ENCODE results near the gene ZBTB40. TPM values are rescaled to one million over a fixed set of nuclear protein-coding genes. Genes with fewer than 3 reads are reported as not detected.

The ZBTB40 gene
- total RNA-seq, 1 experiment from 2014 or later: 17.0 TPM

DNA sequence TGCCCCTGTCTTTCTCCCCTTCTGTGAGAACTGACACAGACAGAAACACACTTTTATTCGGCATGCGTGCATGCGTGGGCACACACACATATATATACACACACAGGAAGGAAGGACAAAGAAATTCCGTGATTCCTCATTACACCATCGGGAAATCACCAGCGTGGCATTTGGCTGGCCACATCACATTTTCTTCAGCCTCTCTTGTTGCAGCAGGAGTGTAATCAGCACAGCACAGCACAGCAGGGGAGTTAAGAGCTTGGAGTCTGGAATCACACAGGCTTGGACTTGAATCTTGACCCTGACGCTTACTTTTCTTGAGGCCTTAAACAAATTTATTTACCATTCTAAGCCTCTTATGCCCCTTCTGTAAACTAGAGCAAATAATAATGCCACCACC is 66.3 kb downstream of the ZBTB40 start:
- peaks cover 10% of the 10 kb centered on the region for H3K36me3 ChIP-seq (replicated peaks; ENCODE audit: control insufficient read depth, insufficient read depth, low read length)
- DNase-seq: no peak
- H3K4me3 ChIP-seq (ENCODE audit: insufficient read depth, low read depth, low read length): no peak overlapping the region
- no peaks in the 10 kb centered on the region for H3K27me3 ChIP-seq (ENCODE audit: control insufficient read depth, insufficient read depth, low read length)

DNA sequence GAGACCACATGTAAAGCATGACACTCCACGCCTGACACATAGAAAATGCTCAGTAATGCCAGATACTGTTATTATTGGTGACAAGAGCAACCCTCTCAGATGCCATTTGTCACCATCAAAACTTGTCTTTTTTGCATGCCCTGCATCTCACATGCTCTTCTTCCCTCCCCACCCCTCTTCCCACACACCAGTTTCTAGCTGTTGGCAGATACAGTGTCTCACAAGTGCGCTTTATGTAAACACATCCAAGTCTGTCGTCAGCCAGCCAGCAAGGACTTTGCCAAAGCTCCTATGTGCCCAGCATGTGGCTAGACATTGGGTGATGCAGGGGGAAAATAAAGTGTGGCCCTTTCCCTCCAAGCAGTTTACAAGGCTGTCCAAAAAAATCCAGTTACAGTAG is 66.7 kb downstream of the ZBTB40 start:
- no peak for DNase-seq
- no peak overlapping the region for H3K4me3 ChIP-seq (ENCODE audit: insufficient read depth, low read depth, low read length)
- H3K36me3 ChIP-seq (replicated peaks; ENCODE audit: control insufficient read depth, insufficient read depth, low read length): peaks cover 10% of the 10 kb centered on the region

DNA sequence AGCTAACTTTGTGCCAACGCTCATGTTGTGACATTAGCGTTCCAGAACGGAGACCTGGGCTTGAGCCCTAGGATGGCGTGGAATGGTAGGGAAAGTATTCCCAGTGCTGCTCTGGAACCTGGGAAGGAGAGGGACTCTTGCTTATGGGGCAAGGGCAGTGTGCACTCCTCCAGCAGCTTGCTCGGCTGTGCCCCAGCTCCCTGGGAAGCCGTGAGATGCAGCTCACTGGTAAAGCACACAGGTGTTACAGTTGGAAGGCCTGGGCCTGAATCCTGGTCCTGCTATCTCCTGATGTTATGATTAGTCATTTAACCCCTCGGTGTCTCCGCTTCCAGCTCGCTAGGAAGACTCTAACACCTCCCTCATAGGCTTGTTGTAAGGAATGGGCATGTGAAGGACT is 69.2 kb downstream of the ZBTB40 start:
- H3K36me3 ChIP-seq (replicated peaks; ENCODE audit: control insufficient read depth, insufficient read depth, low read length): peaks cover 6% of the 10 kb centered on the region
- no peaks in the 10 kb centered on the region for H3K27me3 ChIP-seq (ENCODE audit: control insufficient read depth, insufficient read depth, low read length)
- H3K4me3 ChIP-seq (ENCODE audit: insufficient read depth, low read depth, low read length): no peak overlapping the region
- no peak for DNase-seq

More for the DNA sequence above, 66.7 kb downstream of the ZBTB40 start:
- no peaks in the 10 kb centered on the region for H3K27me3 ChIP-seq (ENCODE audit: control insufficient read depth, insufficient read depth, low read length)

DNA sequence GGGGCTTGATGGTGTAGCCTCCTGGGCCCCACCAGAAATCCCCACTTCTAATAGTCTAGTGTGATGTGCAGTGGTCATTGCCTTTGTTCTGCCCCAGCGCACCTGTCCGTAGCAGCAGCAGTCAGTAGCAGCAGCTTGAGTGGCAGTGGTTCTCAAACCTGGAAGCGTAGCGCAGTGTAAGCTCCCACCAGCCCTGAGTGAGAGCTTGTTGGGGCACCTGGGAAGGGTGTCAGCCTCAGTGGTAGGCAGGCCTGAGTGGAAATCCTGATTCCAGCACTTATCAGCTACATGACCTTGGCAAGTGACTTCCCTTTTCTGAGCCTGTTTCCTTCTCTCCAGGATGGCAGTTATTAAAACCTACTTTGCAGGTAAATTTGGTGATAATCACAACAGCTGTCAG is 70.0 kb downstream of the ZBTB40 start:
- Histone ChIP-seq H3K4me3 (ENCODE audit: insufficient read depth, low read depth, low read length) (no peak overlapping the region), H3K36me3 (replicated peaks; ENCODE audit: control insufficient read depth, insufficient read depth, low read length) (peaks cover 6% of the 10 kb centered on the region), H3K27me3 (ENCODE audit: control insufficient read depth, insufficient read depth, low read length) (no peaks in the 10 kb centered on the region)
- DNase-seq: no peak

DNA sequence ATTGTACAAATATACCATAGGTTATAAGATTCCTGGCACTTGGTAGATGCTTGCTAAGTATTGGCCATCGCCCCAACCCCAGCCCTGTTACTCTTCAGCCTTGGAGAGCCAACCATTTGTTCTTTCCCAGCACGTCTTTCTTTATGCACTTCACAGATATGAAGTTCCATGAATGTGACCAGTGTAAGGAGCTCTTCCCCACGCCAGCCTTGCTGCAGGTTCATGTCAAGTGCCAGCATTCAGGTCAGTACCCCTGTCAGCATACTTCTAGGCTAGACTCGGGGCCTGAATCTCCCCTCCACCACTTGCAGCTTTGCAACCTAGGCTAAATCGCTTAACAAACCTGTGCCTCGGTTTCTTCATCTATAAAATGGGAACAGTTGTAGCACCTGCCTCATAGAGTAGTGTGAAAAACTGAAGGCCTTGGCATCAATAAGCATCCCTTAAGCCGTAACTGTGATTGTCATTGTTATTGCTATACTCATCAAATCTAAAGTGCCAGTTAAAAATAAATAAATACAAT is 70.6 kb downstream of the ZBTB40 start:
- DNase-seq: no peak
- Histone ChIP-seq H3K27me3 (ENCODE audit: control insufficient read depth, insufficient read depth, low read length) (no peaks in the 10 kb centered on the region), H3K36me3 (replicated peaks; ENCODE audit: control insufficient read depth, insufficient read depth, low read length) (peaks cover 6% of the 10 kb centered on the region), H3K4me3 (ENCODE audit: insufficient read depth, low read depth, low read length) (no peak overlapping the region)

DNA sequence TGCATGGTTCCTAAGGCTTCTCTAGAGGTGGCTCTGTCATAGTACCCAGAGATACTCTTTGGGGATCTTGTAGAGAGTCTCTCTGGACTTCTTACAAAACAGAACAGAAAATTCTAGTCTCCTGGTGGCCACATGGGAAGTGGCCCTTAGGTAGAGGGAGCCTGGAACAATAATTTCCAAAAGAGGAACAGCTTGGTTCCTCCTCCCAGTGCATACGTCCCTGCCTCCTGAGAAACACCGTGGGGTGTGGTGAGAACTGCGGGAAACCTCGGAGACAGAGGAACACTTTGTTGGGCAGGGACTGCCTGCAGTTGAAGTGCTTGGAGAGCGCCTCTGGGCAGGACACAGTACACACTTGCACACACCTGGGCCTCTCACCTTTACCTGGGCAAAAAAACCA is 72.8 kb downstream of the ZBTB40 start:
- Histone ChIP-seq H3K36me3 (replicated peaks; ENCODE audit: control insufficient read depth, insufficient read depth, low read length) (peaks cover 6% of the 10 kb centered on the region), H3K4me3 (ENCODE audit: insufficient read depth, low read depth, low read length) (no peak overlapping the region), H3K27me3 (ENCODE audit: control insufficient read depth, insufficient read depth, low read length) (no peaks in the 10 kb centered on the region)
- no peak for DNase-seq

DNA sequence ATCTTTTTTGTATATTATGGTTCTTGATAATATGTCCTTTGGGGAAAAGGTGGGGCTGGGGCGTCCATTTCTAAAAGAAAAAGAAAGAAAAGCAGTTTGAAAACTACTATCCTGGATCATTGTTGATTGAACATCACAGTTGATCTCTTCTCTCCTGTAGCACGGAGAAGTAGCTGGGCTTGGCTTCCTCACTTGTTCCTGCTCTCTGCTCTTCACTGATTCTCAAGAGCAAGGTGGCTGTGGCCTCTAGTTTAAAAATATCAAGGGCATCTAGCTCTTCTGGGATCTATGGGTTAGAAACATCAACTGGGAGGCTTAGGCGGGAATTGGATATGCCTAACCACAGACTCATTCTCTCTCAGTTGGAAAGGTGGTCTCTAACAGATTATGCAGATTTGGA is 73.6 kb downstream of the ZBTB40 start:
- no peak for DNase-seq
- H3K4me3 ChIP-seq (ENCODE audit: insufficient read depth, low read depth, low read length): no peak overlapping the region
- peaks cover 3% of the 10 kb centered on the region for H3K36me3 ChIP-seq (replicated peaks; ENCODE audit: control insufficient read depth, insufficient read depth, low read length)
- no peaks in the 10 kb centered on the region for H3K27me3 ChIP-seq (ENCODE audit: control insufficient read depth, insufficient read depth, low read length)

DNA sequence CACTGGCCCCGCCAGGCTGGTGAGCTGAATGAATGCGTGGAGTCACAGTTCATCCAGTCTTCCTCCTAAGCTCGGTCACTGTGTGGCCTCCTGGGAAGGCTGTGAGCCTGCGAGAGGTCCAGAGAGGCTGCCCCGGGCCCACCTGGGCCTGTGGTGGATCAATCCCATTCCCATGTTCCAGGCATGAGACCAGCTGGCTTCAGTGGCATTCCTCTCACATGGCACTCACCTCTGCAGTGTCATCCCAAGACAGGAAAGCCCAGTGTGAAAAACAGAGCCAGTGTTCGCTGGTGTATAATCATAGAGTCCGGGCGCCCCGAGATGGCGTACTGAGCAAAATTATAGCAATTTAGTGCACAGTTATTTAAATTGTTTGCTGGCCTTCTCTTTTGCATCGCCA is 74.0 kb downstream of the ZBTB40 start:
- DNase-seq: no peak
- no peaks in the 10 kb centered on the region for H3K27me3 ChIP-seq (ENCODE audit: control insufficient read depth, insufficient read depth, low read length)
- peaks cover 3% of the 10 kb centered on the region for H3K36me3 ChIP-seq (replicated peaks; ENCODE audit: control insufficient read depth, insufficient read depth, low read length)
- H3K4me3 ChIP-seq (ENCODE audit: insufficient read depth, low read depth, low read length): no peak overlapping the region

DNA sequence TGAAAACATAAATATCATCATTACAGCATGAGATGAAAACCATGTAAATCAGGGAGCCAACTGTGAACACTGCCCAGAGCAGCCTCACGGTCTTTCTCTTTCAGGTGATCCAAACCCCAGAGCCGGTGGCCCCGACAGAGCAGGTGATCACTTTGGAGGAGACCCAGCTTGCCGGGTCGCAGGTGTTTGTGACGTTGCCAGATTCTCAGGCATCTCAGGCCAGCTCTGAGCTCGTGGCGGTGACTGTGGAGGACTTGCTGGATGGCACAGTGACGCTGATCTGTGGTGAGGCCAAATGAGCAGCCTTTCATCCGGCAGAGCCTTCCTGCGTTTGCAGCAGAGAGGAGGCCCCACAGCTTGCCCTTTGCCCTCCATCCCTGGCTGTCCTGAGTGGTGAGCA is 74.4 kb downstream of the ZBTB40 start:
- Histone ChIP-seq H3K27me3 (ENCODE audit: control insufficient read depth, insufficient read depth, low read length) (no peaks in the 10 kb centered on the region), H3K36me3 (replicated peaks; ENCODE audit: control insufficient read depth, insufficient read depth, low read length) (peaks cover 3% of the 10 kb centered on the region), H3K4me3 (ENCODE audit: insufficient read depth, low read depth, low read length) (no peak overlapping the region)
- no peak for DNase-seq

DNA sequence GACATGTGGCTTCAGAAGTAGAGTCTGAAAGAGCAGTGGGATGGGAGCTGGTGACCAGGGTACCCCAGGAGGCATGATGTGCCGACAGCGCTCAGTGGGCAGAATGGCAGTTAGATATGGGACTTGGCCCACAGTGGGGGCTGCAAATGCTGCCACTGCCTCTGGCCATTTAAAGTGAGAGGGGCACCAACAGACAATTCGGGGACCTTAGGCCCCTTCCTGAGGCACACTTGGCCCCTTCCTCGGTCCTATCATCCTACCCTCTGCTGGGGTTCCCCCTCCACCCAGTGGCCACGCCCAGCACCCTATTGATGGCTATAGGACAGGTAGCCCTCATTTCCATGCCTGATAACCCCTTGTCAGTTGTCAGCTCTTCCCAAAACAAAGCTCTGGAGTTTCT is 75.0 kb downstream of the ZBTB40 start:
- no peak overlapping the region for H3K4me3 ChIP-seq (ENCODE audit: insufficient read depth, low read depth, low read length)
- peaks cover 1% of the 10 kb centered on the region for H3K36me3 ChIP-seq (replicated peaks; ENCODE audit: control insufficient read depth, insufficient read depth, low read length)
- peak; percentile 28 for DNase-seq
- no peaks in the 10 kb centered on the region for H3K27me3 ChIP-seq (ENCODE audit: control insufficient read depth, insufficient read depth, low read length)

DNA sequence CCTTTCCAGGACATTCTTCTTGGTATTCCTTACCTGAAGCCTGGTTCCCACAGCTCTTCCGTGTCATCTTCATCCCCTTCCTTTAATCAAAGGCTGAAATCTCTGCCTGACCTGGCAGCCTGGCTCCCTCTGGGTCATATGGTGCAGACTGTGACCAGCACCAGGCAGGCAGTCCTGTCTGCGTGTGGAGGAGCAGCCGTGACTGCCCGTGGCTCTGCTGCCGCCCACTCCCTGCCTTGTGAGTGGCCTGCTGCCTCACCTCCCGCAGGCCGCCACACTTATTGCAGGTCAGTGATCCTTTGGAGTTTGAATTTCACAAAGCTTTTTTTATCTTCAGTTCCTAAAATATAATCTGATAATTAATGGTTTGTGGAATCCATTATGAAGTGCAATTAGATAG is 75.5 kb downstream of the ZBTB40 start:
- H3K27me3 ChIP-seq (ENCODE audit: control insufficient read depth, insufficient read depth, low read length): no peaks in the 10 kb centered on the region
- DNase-seq: peak; percentile 58
- H3K36me3 ChIP-seq (replicated peaks; ENCODE audit: control insufficient read depth, insufficient read depth, low read length): no peaks in the 10 kb centered on the region; the same call in none of the 2 replicates
- H3K4me3 ChIP-seq (ENCODE audit: insufficient read depth, low read depth, low read length): no peak overlapping the region

DNA sequence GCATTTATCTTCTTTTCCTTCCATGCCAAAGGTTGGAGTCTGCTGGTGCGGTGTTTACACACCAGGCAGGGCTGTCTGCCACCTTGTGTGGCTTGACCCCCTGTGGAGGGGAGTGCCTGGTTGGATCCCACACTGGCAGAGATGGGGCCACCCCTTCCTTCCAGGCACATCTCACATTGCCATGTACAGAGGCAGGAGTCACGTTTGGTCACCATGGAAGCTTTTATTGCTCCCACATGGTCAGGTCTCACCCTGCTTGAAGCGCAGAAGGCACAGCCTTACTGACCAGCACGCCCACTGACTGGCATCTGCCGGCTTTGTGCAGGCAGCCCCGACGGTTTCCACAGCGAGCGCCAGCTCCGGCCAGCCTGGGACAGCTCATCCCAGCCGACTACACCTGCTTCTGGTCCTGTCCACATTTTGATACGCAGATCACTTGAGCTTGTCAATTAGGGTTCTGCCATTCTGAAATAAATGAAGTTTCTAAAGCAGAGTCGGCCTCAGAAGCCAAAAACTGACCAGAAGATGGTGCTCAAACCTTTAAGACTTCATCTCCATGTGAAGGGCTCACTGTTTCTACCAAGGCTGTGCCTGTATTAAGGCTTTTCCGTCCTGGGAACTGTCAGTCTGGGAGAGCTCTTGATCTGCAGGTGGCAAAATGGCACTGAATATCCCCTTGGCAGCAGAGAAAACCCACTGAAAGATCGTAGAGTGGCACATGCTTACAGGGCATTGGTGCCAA is 76.1 kb downstream of the ZBTB40 start:
- H3K27me3 ChIP-seq (ENCODE audit: control insufficient read depth, insufficient read depth, low read length): no peaks in the 10 kb centered on the region
- peak; percentile 76 for DNase-seq
- no peak overlapping the region for H3K4me3 ChIP-seq (ENCODE audit: insufficient read depth, low read depth, low read length)
- H3K36me3 ChIP-seq (replicated peaks; ENCODE audit: control insufficient read depth, insufficient read depth, low read length): no peaks in the 10 kb centered on the region; the same call in none of the 2 replicates

DNA sequence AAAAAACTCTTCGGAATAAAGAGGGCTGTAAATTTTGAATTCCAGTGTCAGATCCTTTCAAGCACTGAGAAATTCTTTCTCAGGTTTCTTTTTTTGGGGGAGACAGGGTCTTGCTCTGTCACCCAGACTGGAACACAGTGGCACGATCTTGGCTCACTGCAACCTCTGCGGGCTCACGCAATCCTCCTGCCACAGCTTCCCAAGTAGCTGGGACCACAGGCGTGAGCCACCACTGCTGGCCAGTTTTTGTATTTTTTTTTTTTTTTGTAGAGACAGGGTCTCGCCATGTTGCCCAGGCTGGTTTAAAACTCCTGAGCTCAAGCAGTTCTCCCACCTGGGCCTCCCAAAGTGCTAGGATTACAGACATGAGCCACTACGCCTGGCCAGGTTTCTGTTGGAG is 76.8 kb downstream of the ZBTB40 start:
- no peak for DNase-seq
- H3K36me3 ChIP-seq (replicated peaks; ENCODE audit: control insufficient read depth, insufficient read depth, low read length): no peaks in the 10 kb centered on the region; the same call in none of the 2 replicates
- no peaks in the 10 kb centered on the region for H3K27me3 ChIP-seq (ENCODE audit: control insufficient read depth, insufficient read depth, low read length)
- H3K4me3 ChIP-seq (ENCODE audit: insufficient read depth, low read depth, low read length): no peak overlapping the region

DNA sequence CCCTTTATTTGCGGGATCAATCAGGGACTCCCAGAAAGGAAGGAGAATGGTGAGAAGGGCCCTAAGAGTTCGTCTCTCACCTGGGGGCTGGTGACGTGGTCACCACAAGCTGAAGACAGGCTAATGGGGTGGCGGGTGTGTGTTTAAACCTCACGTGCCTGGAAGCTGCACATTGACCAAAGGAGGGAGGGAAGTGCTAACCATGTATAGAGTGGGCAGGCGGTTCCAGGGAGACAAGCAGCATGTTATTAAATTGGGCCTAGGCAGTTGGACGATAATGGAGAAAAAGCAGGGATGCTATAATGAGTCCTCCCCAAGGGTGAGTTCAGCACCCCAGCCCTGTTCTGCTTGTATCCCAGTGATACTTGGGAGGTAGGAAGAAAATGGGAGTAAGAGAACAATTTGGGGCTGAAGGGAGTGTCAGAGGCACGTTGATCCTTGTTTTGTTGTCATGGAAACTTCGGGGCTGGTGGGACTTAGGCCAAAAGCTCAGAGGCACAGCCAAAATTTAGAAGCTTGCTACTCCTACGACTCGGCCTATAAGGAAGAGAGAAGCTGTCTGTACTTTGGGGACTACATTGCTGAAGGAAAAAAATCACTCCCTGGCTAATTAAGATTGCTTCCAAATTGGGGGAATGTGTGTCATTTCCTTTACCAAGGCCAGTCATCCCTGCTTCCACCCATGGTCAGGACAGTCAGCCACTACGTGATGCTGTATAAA is 78.4 kb downstream of the ZBTB40 start:
- peak; percentile 23 for DNase-seq
- no peak overlapping the region for H3K4me3 ChIP-seq (ENCODE audit: insufficient read depth, low read depth, low read length)
- no peaks in the 10 kb centered on the region for H3K27me3 ChIP-seq (ENCODE audit: control insufficient read depth, insufficient read depth, low read length)
- H3K36me3 ChIP-seq (replicated peaks; ENCODE audit: control insufficient read depth, insufficient read depth, low read length): no peaks in the 10 kb centered on the region; the same call in none of the 2 replicates

DNA sequence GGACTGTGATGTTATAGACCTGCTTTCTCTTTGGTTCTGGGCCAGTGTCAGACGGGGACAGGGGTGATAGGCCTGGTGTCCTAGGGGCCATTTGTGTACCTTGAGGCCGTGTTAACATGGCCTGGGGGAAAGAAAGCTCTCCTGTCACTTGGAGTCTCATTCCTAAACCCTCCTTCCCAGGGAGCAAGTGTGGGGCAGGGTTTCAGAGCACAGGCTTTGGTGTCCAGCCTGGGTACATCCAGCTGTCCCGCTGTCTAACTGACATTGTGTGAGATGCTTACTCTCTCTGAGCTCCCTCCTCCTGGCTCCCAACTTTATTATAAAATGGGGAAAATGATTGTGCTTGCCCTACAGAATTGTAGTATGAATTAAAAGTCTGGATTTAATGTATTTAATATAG is 79.1 kb downstream of the ZBTB40 start:
- peak; percentile 23 for DNase-seq
- Histone ChIP-seq H3K27me3 (ENCODE audit: control insufficient read depth, insufficient read depth, low read length) (no peaks in the 10 kb centered on the region), H3K4me3 (ENCODE audit: insufficient read depth, low read depth, low read length) (no peak overlapping the region), H3K36me3 (replicated peaks; ENCODE audit: control insufficient read depth, insufficient read depth, low read length) (no peaks in the 10 kb centered on the region; the same call in none of the 2 replicates)

Measured in H7 (cell line).